Measurements from ENCODE around the gene IQSEC2. TPM values are rescaled to one million over a fixed set of nuclear protein-coding genes. Genes with fewer than 3 reads are reported as not detected.

IQSEC2 gene
- total and polyA plus RNA-seq, 2 donors (not counting 1 experiment from before 2014, with no cell fraction given), result 0.58 to 0.94 TPM

- no peak overlapping the region for H3K27ac ChIP-seq (ENCODE audit: low read length in 2 of 2)
- Mint-ChIP-seq H3K4me3 (no peak overlapping the region), H3K9me3 (ENCODE audit: insufficient read depth) (no peaks in the 10 kb centered on the region), H3K27me3 (peaks cover 8% of the 10 kb centered on the region), H3K27ac (no peak overlapping the region), H3K4me1 (no peaks in the 10 kb centered on the region)
- no peak overlapping the region for H3K4me3 ChIP-seq (ENCODE audit: control extremely low read depth in 1 of 5, extremely low read depth in 1 of 5, insufficient read depth in 1 of 5, low read depth in 2 of 5, low read length in 4 of 5)
- H3K9ac ChIP-seq (ENCODE audit: low read length), result no peak overlapping the region
- H2AFZ ChIP-seq (ENCODE audit: insufficient read depth, low read depth, low read length, poor library complexity, severe bottlenecking), result no peak overlapping the region
- no peaks in the 10 kb centered on the region for H3K27me3 ChIP-seq (replicated peaks in 1 of 4; ENCODE audit: control extremely low read depth in 1 of 4, control insufficient read depth in 3 of 4, insufficient read depth in 4 of 4, low read length in 3 of 4)
- no peaks in the 10 kb centered on the region for H3K4me1 ChIP-seq (ENCODE audit: control insufficient read depth in 2 of 2, insufficient read depth in 2 of 2, low read length in 2 of 2)
- intact Hi-C loops (cut with micrococcal nuclease), result no loop called here
- no peaks in the 10 kb centered on the region for H3K9me3 ChIP-seq (ENCODE audit: control extremely low read depth in 1 of 3, control insufficient read depth in 2 of 3, insufficient read depth in 1 of 3, low read length in 2 of 3)
- WGBS (ENCODE audit: insufficient coverage), result 94% methylated on average over 10 of the region's 14 CpGs
- H3K79me2 ChIP-seq (ENCODE audit: control insufficient read depth, insufficient read depth, low read length), result no peaks in the 10 kb centered on the region
- POLR2A ChIA-PET, result no interaction called here
- H4K20me1 ChIP-seq (ENCODE audit: control insufficient read depth, insufficient read depth, low read length, poor library complexity, severe bottlenecking), result no peaks in the 10 kb centered on the region
- no peak for ATAC-seq (ENCODE audit: low read depth)
- TF ChIP-seq CTCF (IDR thresholded peaks at IDR 0.05), result no peak
- no peak for TF ChIP-seq EZH2 (IDR thresholded peaks at IDR 0.05; ENCODE audit: borderline replicate concordance, insufficient read depth, low read depth, low read length, poor library complexity, severe bottlenecking)
- no peak for DNase-seq
- CTCF ChIA-PET, result no interaction called here
- H3K4me2 ChIP-seq (replicated peaks; ENCODE audit: low read depth, low read length, poor library complexity, severe bottlenecking), result no peak overlapping the region
- H3K36me3 ChIP-seq (replicated peaks in 1 of 2; ENCODE audit: control extremely low read depth in 1 of 2, control insufficient read depth in 1 of 2, extremely low read depth in 1 of 2, insufficient read depth in 2 of 2, low read length in 1 of 2), result no peaks in the 10 kb centered on the region
These were observed 11.8 kb downstream of the IQSEC2 start for GRCh38 chrX:53269536-53270107.

GRCh38 chrX:53268173-53268572 lies 13.2 kb downstream of the IQSEC2 start:
- H3K79me2 ChIP-seq (ENCODE audit: control insufficient read depth, insufficient read depth, low read length), result no peaks in the 10 kb centered on the region
- TF ChIP-seq EZH2 (IDR thresholded peaks at IDR 0.05; ENCODE audit: borderline replicate concordance, insufficient read depth, low read depth, low read length, poor library complexity, severe bottlenecking), result no peak
- no peak for TF ChIP-seq CTCF (IDR thresholded peaks at IDR 0.05)
- H3K4me3 ChIP-seq (ENCODE audit: control extremely low read depth in 1 of 5, extremely low read depth in 1 of 5, insufficient read depth in 1 of 5, low read depth in 2 of 5, low read length in 4 of 5), result no peak overlapping the region
- no peaks in the 10 kb centered on the region for H3K9me3 ChIP-seq (ENCODE audit: control extremely low read depth in 1 of 3, control insufficient read depth in 2 of 3, insufficient read depth in 1 of 3, low read length in 2 of 3)
- H3K27ac Mint-ChIP-seq, result no peak overlapping the region
- ATAC-seq (ENCODE audit: low read depth) (no peak), DNase-seq (no peak)
- intact Hi-C loops (cut with micrococcal nuclease), result no loop called here
- H3K9me3 Mint-ChIP-seq (ENCODE audit: insufficient read depth), result no peaks in the 10 kb centered on the region
- no peaks in the 10 kb centered on the region for H3K4me1 Mint-ChIP-seq
- ChIA-PET CTCF (no interaction called here), POLR2A (no interaction called here)
- WGBS (ENCODE audit: insufficient coverage), result 87% methylated on average over 3 of the region's 7 CpGs
- no peaks in the 10 kb centered on the region for H3K36me3 ChIP-seq (replicated peaks in 1 of 2; ENCODE audit: control extremely low read depth in 1 of 2, control insufficient read depth in 1 of 2, extremely low read depth in 1 of 2, insufficient read depth in 2 of 2, low read length in 1 of 2)
- H3K4me3 Mint-ChIP-seq, result no peak overlapping the region
- no peak overlapping the region for H3K9ac ChIP-seq (ENCODE audit: low read length)
- peaks cover 11% of the 10 kb centered on the region for H3K27me3 Mint-ChIP-seq
- no peaks in the 10 kb centered on the region for H4K20me1 ChIP-seq (ENCODE audit: control insufficient read depth, insufficient read depth, low read length, poor library complexity, severe bottlenecking)
- H3K27me3 ChIP-seq (replicated peaks in 1 of 4; ENCODE audit: control extremely low read depth in 1 of 4, control insufficient read depth in 3 of 4, insufficient read depth in 4 of 4, low read length in 3 of 4), result no peaks in the 10 kb centered on the region
- H3K27ac ChIP-seq (ENCODE audit: low read length in 2 of 2), result no peak overlapping the region
- no peak overlapping the region for H2AFZ ChIP-seq (ENCODE audit: insufficient read depth, low read depth, low read length, poor library complexity, severe bottlenecking)
- no peak overlapping the region for H3K4me2 ChIP-seq (replicated peaks; ENCODE audit: low read depth, low read length, poor library complexity, severe bottlenecking)
- H3K4me1 ChIP-seq (ENCODE audit: control insufficient read depth in 2 of 2, insufficient read depth in 2 of 2, low read length in 2 of 2), result no peaks in the 10 kb centered on the region
